GM23248 (cell line): ENCODE results near the gene JARID2. TPM values are rescaled to one million over a fixed set of nuclear protein-coding genes. Genes with fewer than 3 reads are reported as not detected.

ENCODE experiments used
- DNase-seq: peaks from one replicate; pipeline ENCODE4 v3.0.0-alpha.2; 2015
- H2AFZ ChIP-seq: fragments of 200-600 bp; sonication (generic); 2 replicates; pipeline ENCODE4 v1.6.1; 2016; ENCODE audit warnings: antibody characterized with exemption
- H3F3A ChIP-seq: fragments of 200-600 bp; sonication (generic); 2 replicates; pipeline ENCODE4 v1.6.1; 2016; ENCODE audit warnings: mild to moderate bottlenecking, antibody characterized with exemption, mixed run types; ENCODE audit not compliant: insufficient read depth
- H3K27ac ChIP-seq: fragments of 200-600 bp; sonication (generic); 2 replicates; pipeline ENCODE4 v1.5.1; 2016; ENCODE audit warnings: mild to moderate bottlenecking
- H3K27me3 ChIP-seq: fragments of 200-600 bp; sonication (generic); replicated peaks from 2 replicates; pipeline ENCODE4 v1.6.1; 2016; ENCODE audit warnings: mild to moderate bottlenecking; ENCODE audit not compliant: insufficient read depth
- H3K36me3 ChIP-seq: fragments of 200-600 bp; sonication (generic); 2 replicates; pipeline ENCODE4 v1.6.1; 2016; ENCODE audit warnings: low read depth, mild to moderate bottlenecking
- H3K4me1 ChIP-seq: fragments of 200-600 bp; sonication (generic); 2 replicates; pipeline ENCODE4 v1.6.1; 2016; ENCODE audit warnings: mild to moderate bottlenecking; ENCODE audit not compliant: insufficient read depth
- H3K4me2 ChIP-seq: fragments of 200-600 bp; sonication (generic); one replicate; pipeline ENCODE4 v1.6.1; 2016; ENCODE audit warnings: mild to moderate bottlenecking; ENCODE audit not compliant: unreplicated experiment
- H3K4me3 ChIP-seq: fragments of 200-600 bp; sonication (generic); 2 replicates; pipeline ENCODE4 v1.5.1; 2016; ENCODE audit warnings: mild to moderate bottlenecking
- H3K79me2 ChIP-seq: fragments of 200-600 bp; sonication (generic); 2 replicates; pipeline ENCODE4 v1.6.1; 2016; ENCODE audit warnings: mild to moderate bottlenecking; ENCODE audit not compliant: insufficient read depth
- H3K9ac ChIP-seq: fragments of 200-600 bp; sonication (generic); 2 replicates; pipeline ENCODE4 v1.6.1; 2016; ENCODE audit warnings: mild to moderate bottlenecking
- H3K9me2 ChIP-seq: fragments of 200-600 bp; sonication (generic); 2 replicates; pipeline ENCODE4 v1.6.1; 2016; ENCODE audit warnings: mixed run types, mild to moderate bottlenecking, moderate library complexity; ENCODE audit not compliant: insufficient read depth
- H3K9me3 ChIP-seq: fragments of 200-600 bp; sonication (generic); one replicate; pipeline ENCODE4 v1.6.1; 2017; ENCODE audit warnings: low read depth
- H4K20me1 ChIP-seq: fragments of 200-600 bp; sonication (generic); 2 replicates; pipeline ENCODE4 v1.6.0; 2016; ENCODE audit not compliant: insufficient read depth
- EZH2 ChIP-seq: fragments of 200-600 bp; sonication (generic); IDR thresholded peaks from 2 replicates; pipeline ENCODE4 v1.6.1; 2018; ENCODE audit warnings: antibody characterized with exemption, mild to moderate bottlenecking; ENCODE audit not compliant: insufficient read depth, poor library complexity, severe bottlenecking
- EZH2phosphoT487 ChIP-seq: fragments of 200-600 bp; sonication (generic); IDR thresholded peaks from 2 replicates; pipeline ENCODE4 v1.6.1; 2018; ENCODE audit warnings: antibody characterized with exemption, moderate library complexity, mild to moderate bottlenecking, low read depth; ENCODE audit not compliant: insufficient read depth
- WGBS, 2 experiments: methylation state at CpG; one replicate each; pipeline ENCODE4 v1.1.6; 2015 to 2017; ENCODE audit warnings: low lambda C conversion rate in 2 of 2, low coverage in 1 of 2; ENCODE audit errors: missing lambda C conversion rate in 2 of 2; 5-methylcytosine and 5-hydroxymethylcytosine counted together
- in situ Hi-C: fragments of 300-500 bp; cut with MboI; formaldehyde crosslinking; loops from 2 replicates; pipeline ENCODE4 v1.15.0; 2020
- polyA plus RNA-seq: library from polyadenylated mRNA; unstranded; fragments of >200 nt; fragmentation: Nextera tagmentation; extraction: Ambion mirVana; gene quantifications from 2 replicates; pipeline ENCODE4 v1.2.1, GENCODE V29; 2016
- total RNA-seq: library from RNA; depleted of rRNA; stranded (reverse); fragments of >200 nt; shearing (Covaris generic); gene quantifications from 2 replicates; pipeline ENCODE4 v1.2.3, GENCODE V29; 2014

The JARID2 gene
- total and polyA plus RNA-seq, 2 experiments from 2014 or later = 3.9 to 9.3 TPM

GRCh38 chr6:15392182-15392581 is 146.3 kb downstream of the JARID2 start:
- 91 to 93% methylated on average over 6 of the region's 6 CpGs for WGBS, 2 experiments
- TF ChIP-seq EZH2phosphoT487 (no peak), EZH2 (no peak)

GRCh38 chr6:15393605-15394004 is 147.7 kb downstream of the JARID2 start:
- Histone ChIP-seq H3F3A (peaks cover 9% of the 10 kb centered on the region; the same call in 1 of the 2 replicates), H4K20me1 (no peaks in the 10 kb centered on the region), H3K79me2 (peaks cover 100% of the 10 kb centered on the region), H3K27ac (no peak overlapping the region), H3K36me3 (no peaks in the 10 kb centered on the region), H3K9ac (no peak overlapping the region), H3K4me1 (peaks cover 18% of the 10 kb centered on the region), H3K27me3 (no peaks in the 10 kb centered on the region), H3K9me2 (no peaks in the 10 kb centered on the region), H2AFZ (no peak overlapping the region), H3K4me3 (no peak overlapping the region), H3K9me3 (no peaks in the 10 kb centered on the region), H3K4me2 (no peak overlapping the region)
- in situ Hi-C loops = no loop called here
- TF ChIP-seq EZH2 (no peak), EZH2phosphoT487 (no peak)
- no peak for DNase-seq
- whole genome bisulfite sequencing, 2 experiments = 97 to 98% methylated on average over 7 of the region's 7 CpGs

More at GRCh38 chr6:15392182-15392581, 146.3 kb downstream of the JARID2 start:
- no peak for DNase-seq
- Histone ChIP-seq H3K9me2 (no peaks in the 10 kb centered on the region), H3K79me2 (peaks cover 100% of the 10 kb centered on the region), H3K9ac (no peak overlapping the region), H4K20me1 (no peaks in the 10 kb centered on the region), H3K4me2 (no peak overlapping the region), H3F3A (peaks cover 9% of the 10 kb centered on the region; the same call in 1 of the 2 replicates), H3K9me3 (no peaks in the 10 kb centered on the region), H3K27me3 (no peaks in the 10 kb centered on the region), H2AFZ (no peak overlapping the region), H3K27ac (no peak overlapping the region), H3K4me1 (peaks cover 23% of the 10 kb centered on the region), H3K36me3 (no peaks in the 10 kb centered on the region), H3K4me3 (no peak overlapping the region)
- in situ Hi-C loops = no loop called here

- H3K4me2 ChIP-seq = no peak overlapping the region
- peaks cover 100% of the 10 kb centered on the region for H3K79me2 ChIP-seq
- H3K4me3 ChIP-seq = no peak overlapping the region
- H3K27ac ChIP-seq = no peak overlapping the region
- DNase-seq = no peak
- WGBS, 2 experiments = 93 to 97% methylated on average over 8 of the region's 8 CpGs
- TF ChIP-seq EZH2 (no peak), EZH2phosphoT487 (no peak)
- no peaks in the 10 kb centered on the region; the same call in 1 of the 2 replicates for H4K20me1 ChIP-seq
- no peaks in the 10 kb centered on the region for H3K36me3 ChIP-seq
- no peaks in the 10 kb centered on the region for H3K9me2 ChIP-seq
- H3K9me3 ChIP-seq = no peaks in the 10 kb centered on the region
- peaks cover under 1% of the 10 kb centered on the region; the same call in 1 of the 2 replicates for H3F3A ChIP-seq
- in situ Hi-C loops = no loop called here
- peaks cover 16% of the 10 kb centered on the region for H3K4me1 ChIP-seq
- H3K27me3 ChIP-seq = no peaks in the 10 kb centered on the region
- no peak overlapping the region for H2AFZ ChIP-seq
- no peak overlapping the region for H3K9ac ChIP-seq
These were observed 149.2 kb downstream of the JARID2 start for GRCh38 chr6:15395087-15395486.

- Histone ChIP-seq H3K9me2 (no peaks in the 10 kb centered on the region), H2AFZ (no peak overlapping the region), H4K20me1 (no peaks in the 10 kb centered on the region; the same call in 1 of the 2 replicates), H3K79me2 (peaks cover 100% of the 10 kb centered on the region), H3K36me3 (no peaks in the 10 kb centered on the region), H3K27ac (no peak overlapping the region), H3K4me1 (peaks cover 27% of the 10 kb centered on the region), H3K4me3 (no peak overlapping the region), H3K27me3 (no peaks in the 10 kb centered on the region), H3K4me2 (no peak overlapping the region), H3K9me3 (no peaks in the 10 kb centered on the region), H3F3A (peaks cover 4% of the 10 kb centered on the region; the same call in 1 of the 2 replicates), H3K9ac (no peak overlapping the region)
- 96 to 100% methylated on average over 3 of the region's 3 CpGs for WGBS, 2 experiments
- in situ Hi-C loops = no loop called here
- no peak for DNase-seq
- TF ChIP-seq EZH2 (no peak), EZH2phosphoT487 (no peak)
These were observed 150.9 kb downstream of the JARID2 start for GRCh38 chr6:15396808-15397207.
